ENCODE data around the gene BNC2. TPM values are rescaled to one million over a fixed set of nuclear protein-coding genes. Genes with fewer than 3 reads are reported as not detected.

The BNC2 gene
- total RNA-seq, 1 experiment from 2014 or later: 5.7 TPM

DNA sequence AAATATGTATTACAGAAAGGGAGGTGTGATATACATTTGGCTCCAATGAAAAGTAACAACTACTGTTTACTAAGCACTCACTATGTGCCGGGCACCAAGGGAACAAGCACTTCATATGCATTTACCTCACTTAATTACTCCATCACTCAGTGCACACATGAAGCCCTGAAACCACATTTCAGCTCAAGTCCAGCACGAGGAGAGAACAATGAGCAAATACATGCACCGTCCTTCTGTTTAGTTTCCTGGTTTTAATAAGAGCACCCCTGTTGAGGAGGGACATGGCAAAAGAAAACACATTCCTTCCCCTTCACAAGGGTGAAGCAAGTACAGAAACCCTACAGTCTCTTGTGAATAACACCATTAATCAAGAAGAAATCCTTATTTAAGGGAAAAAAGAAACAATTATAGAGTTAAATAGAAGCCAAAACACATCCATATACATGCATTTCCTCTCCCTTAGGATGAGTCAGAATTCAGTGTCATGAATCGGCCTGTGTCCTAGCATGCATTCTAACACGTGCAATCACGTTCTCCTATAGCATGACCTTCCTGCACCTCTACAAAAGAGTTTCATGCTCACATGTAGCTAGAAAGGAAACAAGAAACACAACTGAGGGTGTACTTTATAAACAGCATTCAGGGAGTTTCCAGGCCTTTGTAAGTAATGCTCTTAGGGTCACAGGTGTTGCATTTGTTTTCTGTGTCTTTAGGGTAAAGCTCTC, 411.6 kb downstream of the BNC2 start:
- Histone ChIP-seq H3K9me3 (ENCODE audit: control insufficient read depth, insufficient read depth, low read depth, low read length) (no peaks in the 10 kb centered on the region), H3K27me3 (ENCODE audit: control insufficient read depth, insufficient read depth, low read length) (no peaks in the 10 kb centered on the region), H3K4me3 (ENCODE audit: low read depth in 2 of 2, low read length in 2 of 2) (no peak overlapping the region), H3K36me3 (ENCODE audit: control insufficient read depth, insufficient read depth, low read length) (no peaks in the 10 kb centered on the region), H3K4me1 (ENCODE audit: control insufficient read depth, insufficient read depth, low read length) (no peaks in the 10 kb centered on the region), H3K27ac (ENCODE audit: low read length) (no peak overlapping the region)
- in situ Hi-C loops (cut with HindIII; ENCODE audit: low pct_unique_long_range_greater_than_20kb, low sequenced_read_pairs): no loop called here
- DNase-seq (ENCODE audit: low read depth, low spot score) (no peak), ATAC-seq (no peak)
- BruUV-seq (replicated peaks): no TSS peak
- TF ChIP-seq TCF7L2 (IDR thresholded peaks at IDR 0.05; ENCODE audit: low read depth, low read length): no peak
- TF ChIP-seq, protein P1, sequence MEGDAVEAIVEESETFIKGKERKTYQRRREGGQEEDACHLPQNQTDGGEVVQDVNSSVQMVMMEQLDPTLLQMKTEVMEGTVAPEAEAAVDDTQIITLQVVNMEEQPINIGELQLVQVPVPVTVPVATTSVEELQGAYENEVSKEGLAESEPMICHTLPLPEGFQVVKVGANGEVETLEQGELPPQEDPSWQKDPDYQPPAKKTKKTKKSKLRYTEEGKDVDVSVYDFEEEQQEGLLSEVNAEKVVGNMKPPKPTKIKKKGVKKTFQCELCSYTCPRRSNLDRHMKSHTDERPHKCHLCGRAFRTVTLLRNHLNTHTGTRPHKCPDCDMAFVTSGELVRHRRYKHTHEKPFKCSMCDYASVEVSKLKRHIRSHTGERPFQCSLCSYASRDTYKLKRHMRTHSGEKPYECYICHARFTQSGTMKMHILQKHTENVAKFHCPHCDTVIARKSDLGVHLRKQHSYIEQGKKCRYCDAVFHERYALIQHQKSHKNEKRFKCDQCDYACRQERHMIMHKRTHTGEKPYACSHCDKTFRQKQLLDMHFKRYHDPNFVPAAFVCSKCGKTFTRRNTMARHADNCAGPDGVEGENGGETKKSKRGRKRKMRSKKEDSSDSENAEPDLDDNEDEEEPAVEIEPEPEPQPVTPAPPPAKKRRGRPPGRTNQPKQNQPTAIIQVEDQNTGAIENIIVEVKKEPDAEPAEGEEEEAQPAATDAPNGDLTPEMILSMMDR (IDR thresholded peaks at IDR 0.05): no peak
- ChIA-PET POLR2A (no interaction called here), CTCF (no interaction called here)
- intact Hi-C loops (cut with micrococcal nuclease; ENCODE audit: unreplicated experiment): no loop called here

DNA sequence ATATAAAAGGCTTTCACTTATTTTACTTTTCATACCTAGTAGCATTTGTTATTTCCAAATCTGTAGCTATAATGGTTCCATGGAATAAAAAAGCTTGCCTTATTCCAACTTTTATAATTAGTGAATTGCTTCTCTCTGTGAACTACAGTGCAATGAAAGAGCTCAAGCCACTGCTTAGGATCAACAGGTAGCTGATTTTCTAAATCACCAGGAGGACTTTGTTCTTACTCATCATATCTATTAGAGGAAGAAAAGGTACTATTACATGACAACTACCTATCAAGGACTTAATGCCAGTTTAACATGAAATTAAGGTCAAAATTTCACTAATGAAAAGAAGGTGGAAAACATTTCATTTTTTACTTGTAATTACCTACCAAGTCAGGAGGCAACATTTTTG, 414.6 kb downstream of the BNC2 start:
- intact Hi-C loops (cut with micrococcal nuclease; ENCODE audit: unreplicated experiment) (no loop called here), in situ Hi-C loops (cut with HindIII; ENCODE audit: low pct_unique_long_range_greater_than_20kb, low sequenced_read_pairs) (no loop called here)
- ATAC-seq: no peak
- H3K36me3 ChIP-seq (ENCODE audit: control insufficient read depth, insufficient read depth, low read length): no peaks in the 10 kb centered on the region
- no peaks in the 10 kb centered on the region for H3K9me3 ChIP-seq (ENCODE audit: control insufficient read depth, insufficient read depth, low read depth, low read length)
- BruUV-seq (replicated peaks): no TSS peak
- H3K27me3 ChIP-seq (ENCODE audit: control insufficient read depth, insufficient read depth, low read length): no peaks in the 10 kb centered on the region
- TF ChIP-seq POLR2AphosphoS5 (IDR thresholded peaks at IDR 0.05; ENCODE audit: low read depth, low read length): no peak
- no peak for TF ChIP-seq SIN3A (IDR thresholded peaks at IDR 0.05; ENCODE audit: borderline replicate concordance, insufficient read depth, low read depth, low read length)
- TF ChIP-seq TCF7L2 (IDR thresholded peaks at IDR 0.05; ENCODE audit: low read depth, low read length): no peak
- TF ChIP-seq, protein P1 (IDR thresholded peaks at IDR 0.05): no peak
- TF ChIP-seq, protein P2, sequence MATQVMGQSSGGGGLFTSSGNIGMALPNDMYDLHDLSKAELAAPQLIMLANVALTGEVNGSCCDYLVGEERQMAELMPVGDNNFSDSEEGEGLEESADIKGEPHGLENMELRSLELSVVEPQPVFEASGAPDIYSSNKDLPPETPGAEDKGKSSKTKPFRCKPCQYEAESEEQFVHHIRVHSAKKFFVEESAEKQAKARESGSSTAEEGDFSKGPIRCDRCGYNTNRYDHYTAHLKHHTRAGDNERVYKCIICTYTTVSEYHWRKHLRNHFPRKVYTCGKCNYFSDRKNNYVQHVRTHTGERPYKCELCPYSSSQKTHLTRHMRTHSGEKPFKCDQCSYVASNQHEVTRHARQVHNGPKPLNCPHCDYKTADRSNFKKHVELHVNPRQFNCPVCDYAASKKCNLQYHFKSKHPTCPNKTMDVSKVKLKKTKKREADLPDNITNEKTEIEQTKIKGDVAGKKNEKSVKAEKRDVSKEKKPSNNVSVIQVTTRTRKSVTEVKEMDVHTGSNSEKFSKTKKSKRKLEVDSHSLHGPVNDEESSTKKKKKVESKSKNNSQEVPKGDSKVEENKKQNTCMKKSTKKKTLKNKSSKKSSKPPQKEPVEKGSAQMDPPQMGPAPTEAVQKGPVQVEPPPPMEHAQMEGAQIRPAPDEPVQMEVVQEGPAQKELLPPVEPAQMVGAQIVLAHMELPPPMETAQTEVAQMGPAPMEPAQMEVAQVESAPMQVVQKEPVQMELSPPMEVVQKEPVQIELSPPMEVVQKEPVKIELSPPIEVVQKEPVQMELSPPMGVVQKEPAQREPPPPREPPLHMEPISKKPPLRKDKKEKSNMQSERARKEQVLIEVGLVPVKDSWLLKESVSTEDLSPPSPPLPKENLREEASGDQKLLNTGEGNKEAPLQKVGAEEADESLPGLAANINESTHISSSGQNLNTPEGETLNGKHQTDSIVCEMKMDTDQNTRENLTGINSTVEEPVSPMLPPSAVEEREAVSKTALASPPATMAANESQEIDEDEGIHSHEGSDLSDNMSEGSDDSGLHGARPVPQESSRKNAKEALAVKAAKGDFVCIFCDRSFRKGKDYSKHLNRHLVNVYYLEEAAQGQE (IDR thresholded peaks at IDR 0.05; ENCODE audit: insufficient read depth in 1 of 2, low read depth in 2 of 2, low read length in 1 of 2): no peak
- H3K27ac ChIP-seq (ENCODE audit: low read length): no peak overlapping the region
- ChIA-PET CTCF (no interaction called here), POLR2A (no interaction called here)
- DNase-seq (ENCODE audit: low read depth, low spot score): no peak
- H3K4me3 ChIP-seq (ENCODE audit: low read depth in 2 of 2, low read length in 2 of 2): no peak overlapping the region
- no peaks in the 10 kb centered on the region for H3K4me1 ChIP-seq (ENCODE audit: control insufficient read depth, insufficient read depth, low read length)

Data from Panc1 (cell line).